ENCODE measurements around the gene CACNA1G.

GRCh38 chr17:50635982-50636803 is 75.7 kb downstream of the CACNA1G start:
- no peak for TF ChIP-seq CTCF (IDR thresholded peaks at IDR 0.05)
- no peak for TF ChIP-seq POLR2A (IDR thresholded peaks at IDR 0.05)
